ACC112 (cell line): Measurements from ENCODE around the gene FLRT2.

Experiments used
- H2AFZ ChIP-seq: fragments of 200-600 bp; sonication (generic); one replicate; pipeline ENCODE4 v1.6.0; 2017; ENCODE audit warnings: antibody characterized with exemption, low read length; ENCODE audit not compliant: unreplicated experiment
- H3K27ac ChIP-seq: fragments of 200-600 bp; sonication (generic); 2 replicates; pipeline ENCODE4 v1.5.1; 2014; ENCODE audit warnings: low read depth, mild to moderate bottlenecking, antibody characterized with exemption, low read length, moderate library complexity
- H3K27me3 ChIP-seq: fragments of 200-600 bp; sonication (generic); 2 replicates; pipeline ENCODE4 v1.6.1; 2014; ENCODE audit warnings: mild to moderate bottlenecking, antibody characterized with exemption, low read length, moderate library complexity, mixed read lengths; ENCODE audit not compliant: insufficient read depth
- H3K36me3 ChIP-seq: fragments of 200-600 bp; sonication (generic); 2 replicates; pipeline ENCODE4 v1.6.1; 2016; ENCODE audit warnings: mild to moderate bottlenecking, antibody characterized with exemption, low read length, moderate library complexity, mixed read lengths; ENCODE audit not compliant: insufficient read depth
- H3K4me1 ChIP-seq: fragments of 200-600 bp; sonication (generic); one replicate; pipeline ENCODE4 v1.6.1; 2016; ENCODE audit warnings: low read length, mixed read lengths; ENCODE audit not compliant: insufficient read depth, unreplicated experiment, control insufficient read depth
- H3K4me3 ChIP-seq: fragments of 200-600 bp; sonication (generic); 2 replicates; pipeline ENCODE4 v1.5.1; 2014; ENCODE audit warnings: mild to moderate bottlenecking, low read depth, low read length
- H3K79me2 ChIP-seq: fragments of 200-600 bp; sonication (generic); one replicate; pipeline ENCODE4 v1.6.0; 2016; ENCODE audit warnings: low read length; ENCODE audit not compliant: control insufficient read depth, unreplicated experiment, insufficient read depth

FLRT2 gene

DNA sequence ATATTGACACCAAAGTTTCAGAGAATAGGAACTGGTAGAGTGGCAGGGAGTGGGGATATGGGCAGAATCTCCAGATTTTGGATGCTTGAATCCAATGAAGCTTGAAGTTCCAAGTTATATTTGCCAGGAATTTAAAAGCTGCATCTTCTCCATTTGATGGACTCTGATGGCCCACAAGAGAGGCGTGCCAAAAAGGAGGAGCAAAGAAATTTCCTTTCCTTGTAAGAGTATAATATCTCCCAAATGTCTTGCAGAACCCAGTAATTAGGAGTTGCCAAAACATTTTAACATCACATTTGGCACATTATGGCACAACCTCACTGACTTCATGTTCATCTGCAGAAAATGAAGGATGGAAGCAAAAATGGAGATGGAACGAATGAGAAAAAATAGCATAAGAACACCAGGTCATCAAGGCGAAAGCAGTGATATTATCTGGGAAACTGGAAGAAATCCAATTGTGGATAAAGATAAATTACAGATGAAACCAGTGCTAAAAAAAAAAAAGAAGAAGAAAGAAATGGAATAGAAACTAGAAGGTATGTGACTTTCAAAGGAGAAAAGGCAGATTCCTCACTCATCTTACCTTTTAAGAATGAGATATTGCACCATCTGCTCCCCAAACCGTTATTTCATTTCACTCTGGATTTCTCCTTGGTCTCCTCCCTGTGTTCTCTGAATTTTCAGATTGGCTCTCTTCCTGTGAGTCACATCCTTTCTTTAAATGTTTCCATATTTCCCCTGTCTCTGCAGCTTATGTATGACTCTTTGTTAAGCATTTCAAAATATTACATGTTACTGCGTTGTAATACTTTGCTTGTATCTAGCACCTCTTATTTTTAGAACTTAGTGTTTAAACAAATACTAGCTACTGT, 13.5 kb upstream of the FLRT2 start:
- Histone ChIP-seq H3K4me3 (peak overlapping the region; percentile 79), H3K79me2 (no peaks in the 10 kb centered on the region), H3K36me3 (0 out of 2 replicates have a peak, but pooled peaks cover 3% of the 10 kb centered on the region), H2AFZ (peak overlapping the region; percentile 83), H3K27ac (peak overlapping the region; percentile 86), H3K4me1 (peaks cover 26% of the 10 kb centered on the region), H3K27me3 (no peaks in the 10 kb centered on the region)

GRCh38 chr14:85517114-85517688, 12.7 kb upstream of the FLRT2 start:
- Histone ChIP-seq H3K79me2 (no peaks in the 10 kb centered on the region), H3K27me3 (no peaks in the 10 kb centered on the region), H2AFZ (peak overlapping the region; percentile 73), H3K4me1 (peaks cover 26% of the 10 kb centered on the region), H3K27ac (peak overlapping the region; percentile 86), H3K36me3 (no peaks in the 10 kb centered on the region), H3K4me3 (peak overlapping the region; percentile 79)

- Histone ChIP-seq H3K4me1 (peaks cover 26% of the 10 kb centered on the region), H3K79me2 (no peaks in the 10 kb centered on the region), H3K4me3 (no peak overlapping the region), H3K36me3 (no peaks in the 10 kb centered on the region), H3K27ac (no peak overlapping the region), H3K27me3 (no peaks in the 10 kb centered on the region), H2AFZ (no peak overlapping the region)
These were observed 10.2 kb upstream of the FLRT2 start for GRCh38 chr14:85519661-85520305.

GRCh38 chr14:85520581-85520980, 9.4 kb upstream of the FLRT2 start:
- Histone ChIP-seq H2AFZ (no peak overlapping the region), H3K4me1 (peaks cover 21% of the 10 kb centered on the region), H3K27me3 (no peaks in the 10 kb centered on the region), H3K27ac (no peak overlapping the region), H3K79me2 (no peaks in the 10 kb centered on the region), H3K4me3 (no peak overlapping the region), H3K36me3 (no peaks in the 10 kb centered on the region)

GRCh38 chr14:85523624-85524023, 6.3 kb upstream of the FLRT2 start:
- no peak overlapping the region for H3K27ac ChIP-seq
- no peaks in the 10 kb centered on the region for H3K27me3 ChIP-seq
- no peak overlapping the region for H2AFZ ChIP-seq
- H3K4me1 ChIP-seq = peaks cover 24% of the 10 kb centered on the region
- H3K4me3 ChIP-seq = no peak overlapping the region
- no peaks in the 10 kb centered on the region for H3K36me3 ChIP-seq
- no peaks in the 10 kb centered on the region for H3K79me2 ChIP-seq

- H3K79me2 ChIP-seq = no peaks in the 10 kb centered on the region
- H3K36me3 ChIP-seq = no peaks in the 10 kb centered on the region
- peak overlapping the region; percentile 96 for H3K27ac ChIP-seq
- peak overlapping the region; percentile 81; the same call in 1 of the 2 replicates for H3K4me3 ChIP-seq
- peak overlapping the region; percentile 79 for H2AFZ ChIP-seq
- H3K4me1 ChIP-seq = peaks cover 24% of the 10 kb centered on the region
- H3K27me3 ChIP-seq = no peaks in the 10 kb centered on the region
These were observed 2.9 kb upstream of the FLRT2 start for GRCh38 chr14:85527006-85527405.

DNA sequence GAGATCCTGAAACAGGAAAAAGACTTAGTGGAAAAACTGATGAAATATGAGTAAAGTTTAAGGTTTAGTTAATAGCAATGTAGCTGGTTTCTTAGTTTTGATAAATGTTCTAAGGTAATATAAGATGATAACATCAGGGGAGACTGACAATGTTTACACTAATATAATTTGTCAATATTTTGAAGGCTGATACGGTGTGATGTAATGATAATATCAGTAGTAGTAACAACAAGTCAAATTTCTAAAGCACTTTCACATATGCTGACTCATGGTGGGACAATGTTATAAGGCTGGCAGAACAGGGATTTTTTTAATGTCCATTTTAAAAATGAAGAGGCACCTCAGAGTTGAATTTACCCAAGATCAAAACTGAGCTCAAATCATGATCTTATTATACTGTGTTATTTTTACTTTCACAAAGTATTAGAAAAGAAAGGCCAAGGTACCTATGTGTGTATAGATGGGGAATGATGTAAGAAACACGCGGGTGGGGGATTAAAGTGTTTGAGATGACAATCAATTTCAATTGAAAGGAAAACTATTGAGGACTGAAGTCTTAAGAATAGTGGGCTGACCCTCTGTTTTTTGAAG, 2.4 kb upstream of the FLRT2 start:
- no peaks in the 10 kb centered on the region for H3K79me2 ChIP-seq
- H3K4me1 ChIP-seq = peaks cover 24% of the 10 kb centered on the region
- H3K4me3 ChIP-seq = peak overlapping the region; percentile 81
- no peaks in the 10 kb centered on the region for H3K36me3 ChIP-seq
- H3K27me3 ChIP-seq = no peaks in the 10 kb centered on the region
- H3K27ac ChIP-seq = peak overlapping the region; percentile 96
- H2AFZ ChIP-seq = peak overlapping the region; percentile 79

DNA sequence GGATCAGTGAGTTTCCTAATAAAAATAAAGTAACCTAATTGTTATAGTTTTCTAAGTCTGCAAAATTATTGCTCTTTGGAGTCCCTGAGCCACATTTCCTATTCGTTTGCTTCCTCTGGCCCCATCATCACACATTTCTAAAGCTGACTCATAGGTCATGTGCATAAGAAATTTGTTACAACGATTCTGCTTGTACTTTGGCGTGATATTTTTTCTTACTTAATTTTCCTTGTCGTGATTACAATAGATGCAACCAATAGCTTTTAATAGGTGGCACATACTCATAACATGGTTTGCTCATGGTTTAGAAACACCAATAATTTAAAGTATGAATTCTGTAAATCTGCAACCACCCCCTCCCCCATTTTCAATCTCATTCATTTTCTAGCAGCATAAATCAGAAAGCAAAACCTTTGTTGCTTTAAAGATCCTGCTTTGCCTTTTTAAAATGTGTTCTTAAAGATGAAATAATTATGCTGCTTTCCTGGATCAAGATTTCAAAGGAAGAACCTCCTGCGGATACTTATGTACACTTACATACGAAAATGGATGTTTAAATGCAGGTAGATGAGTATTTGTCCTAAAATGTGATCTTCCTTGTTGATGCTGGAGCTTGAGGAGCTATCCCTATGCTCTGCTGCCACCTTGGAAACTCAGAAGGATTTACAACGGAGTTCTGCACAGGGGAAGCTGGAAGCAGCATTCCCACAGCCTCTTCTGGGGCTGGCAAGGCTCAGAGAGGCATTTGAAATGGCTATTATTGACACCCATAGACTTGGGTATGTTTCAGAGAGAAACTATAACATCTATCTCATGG, 1.7 kb upstream of the FLRT2 start:
- peak overlapping the region; percentile 81 for H3K4me3 ChIP-seq
- H3K27ac ChIP-seq = peak overlapping the region; percentile 96
- H2AFZ ChIP-seq = peak overlapping the region; percentile 83
- no peaks in the 10 kb centered on the region for H3K27me3 ChIP-seq
- H3K4me1 ChIP-seq = peaks cover 24% of the 10 kb centered on the region
- H3K36me3 ChIP-seq = no peaks in the 10 kb centered on the region
- H3K79me2 ChIP-seq = no peaks in the 10 kb centered on the region

GRCh38 chr14:85528897-85529631, 880 bp upstream of the FLRT2 start:
- Histone ChIP-seq H3K27me3 (no peaks in the 10 kb centered on the region), H3K4me3 (peak overlapping the region; percentile 81), H3K79me2 (peaks cover 5% of the 10 kb centered on the region), H3K27ac (peak overlapping the region; percentile 96), H2AFZ (peak overlapping the region; percentile 83), H3K36me3 (no peaks in the 10 kb centered on the region), H3K4me1 (peaks cover 24% of the 10 kb centered on the region)
